ENCODE measurements around the gene ST6GAL1. TPM values are rescaled to one million over a fixed set of nuclear protein-coding genes. Genes with fewer than 3 reads are reported as not detected.
"Not testable (repeated sequence)": the region's sequence is repeated elsewhere in the genome, so short reads cannot be mapped to it uniquely, and the experiment has no call there.

Gene ST6GAL1
- total RNA-seq, 1 experiment from 2014 or later, result 15.6 TPM

- DNase-seq (ENCODE audit: low read depth, low spot score), result no peak
- TF ChIP-seq SRF (IDR thresholded peaks at IDR 0.05; ENCODE audit: low read depth), result no peak
- no peak for TF ChIP-seq FOSL1 (IDR thresholded peaks at IDR 0.05; ENCODE audit: low read depth)
- TF ChIP-seq POLR2A (IDR thresholded peaks at IDR 0.05; ENCODE audit: borderline replicate concordance, extremely low read depth, insufficient read depth, insufficient read length), result no peak
- TF ChIP-seq SP1 (IDR thresholded peaks at IDR 0.05; ENCODE audit: low read depth), result no peak
- no peak for TF ChIP-seq JUND (IDR thresholded peaks at IDR 0.05)
- no peak for TF ChIP-seq EZH2phosphoT487 (IDR thresholded peaks at IDR 0.05; ENCODE audit: borderline replicate concordance)
- TF ChIP-seq TCF7L2 (IDR thresholded peaks at IDR 0.05; ENCODE audit: borderline replicate concordance, extremely low read depth, insufficient read depth, insufficient read length), result no peak
- TF ChIP-seq SIN3A (IDR thresholded peaks at IDR 0.05; ENCODE audit: low read depth), result no peak
- TF ChIP-seq MAX (IDR thresholded peaks at IDR 0.05), result no peak
- TF ChIP-seq EZH2 (IDR thresholded peaks at IDR 0.05), result no peak
- POLR2A ChIA-PET, result no interaction called here
- Histone ChIP-seq H3K79me2 (ENCODE audit: insufficient read depth, low read length) (no peaks in the 10 kb centered on the region), H2AFZ (ENCODE audit: low read depth, low read length, poor library complexity, severe bottlenecking) (no peak overlapping the region), H3K9me2 (ENCODE audit: insufficient read depth) (no peaks in the 10 kb centered on the region), H3K4me3 (replicated peaks in 1 of 2; ENCODE audit: low read depth in 1 of 2, low read length in 2 of 2) (no peak overlapping the region), H3K9ac (ENCODE audit: low read length) (no peak overlapping the region), H3K27ac (ENCODE audit: low read depth, low read length) (no peak overlapping the region), H3K4me2 (ENCODE audit: low read length) (no peak overlapping the region), H3K9me3 (ENCODE audit: control insufficient read depth in 1 of 2, insufficient read depth in 1 of 2, low read depth in 1 of 2, low read length in 2 of 2) (no peaks in the 10 kb centered on the region), H4K20me1 (ENCODE audit: insufficient read depth) (no peaks in the 10 kb centered on the region), H3K27me3 (ENCODE audit: insufficient read depth, low read length) (no peaks in the 10 kb centered on the region), H3K36me3 (ENCODE audit: control insufficient read depth in 1 of 2, insufficient read depth in 2 of 2, low read length in 2 of 2) (no peaks in the 10 kb centered on the region), H3K4me1 (ENCODE audit: control insufficient read depth in 1 of 2, insufficient read depth in 2 of 2, low read length in 2 of 2) (no peaks in the 10 kb centered on the region)
- no TSS peak for BruUV-seq (replicated peaks)
- intact Hi-C loops (cut with micrococcal nuclease), result no loop called here
- RAD21 ChIA-PET (ENCODE audit: low non-redundant PET in 1 of 2, low total read pairs in 2 of 2, uncharacterized antibody in 2 of 2, unreplicated experiment in 2 of 2), result no interaction called here
- no peak for ATAC-seq
- CTCF ChIA-PET, result no interaction called here
These were observed 121.5 kb downstream of the ST6GAL1 start for GRCh38 chr3:187051724-187052366.

DNA sequence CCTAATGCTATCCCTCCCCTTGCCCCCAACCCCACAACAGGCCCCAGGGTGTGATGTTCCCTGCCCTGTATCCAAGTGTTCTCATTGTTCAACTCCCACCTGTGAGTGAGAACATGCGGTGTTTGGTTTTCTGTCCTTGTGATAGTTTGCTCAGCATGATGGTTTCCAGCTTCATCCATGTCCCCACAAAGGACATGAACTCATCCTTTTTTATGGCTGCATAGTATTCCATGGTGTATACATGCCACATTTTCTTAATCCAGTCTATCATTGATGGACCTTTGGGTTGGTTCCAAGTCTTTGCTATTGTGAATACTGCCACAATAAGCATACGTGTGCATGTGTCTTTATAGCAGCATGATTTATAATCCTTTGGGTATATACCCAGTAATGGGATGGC, 122.1 kb downstream of the ST6GAL1 start:
- H3K27ac ChIP-seq (ENCODE audit: low read depth, low read length); ATAC-seq; RAD21 ChIA-PET (ENCODE audit: low non-redundant PET in 1 of 2, low total read pairs in 2 of 2, uncharacterized antibody in 2 of 2, unreplicated experiment in 2 of 2); H4K20me1 ChIP-seq (ENCODE audit: insufficient read depth); BruUV-seq (replicated peaks); H3K79me2 ChIP-seq (ENCODE audit: insufficient read depth, low read length); H3K4me2 ChIP-seq (ENCODE audit: low read length); CTCF ChIA-PET; H3K9me3 ChIP-seq (ENCODE audit: control insufficient read depth in 1 of 2, insufficient read depth in 1 of 2, low read depth in 1 of 2, low read length in 2 of 2); H3K9ac ChIP-seq (ENCODE audit: low read length); intact Hi-C loops (cut with micrococcal nuclease); H3K27me3 ChIP-seq (ENCODE audit: insufficient read depth, low read length); POLR2A ChIA-PET; H3K4me3 ChIP-seq (replicated peaks in 1 of 2; ENCODE audit: low read depth in 1 of 2, low read length in 2 of 2); H3K36me3 ChIP-seq (ENCODE audit: control insufficient read depth in 1 of 2, insufficient read depth in 2 of 2, low read length in 2 of 2); H3K9me2 ChIP-seq (ENCODE audit: insufficient read depth); DNase-seq (ENCODE audit: low read depth, low spot score); H3K4me1 ChIP-seq (ENCODE audit: control insufficient read depth in 1 of 2, insufficient read depth in 2 of 2, low read length in 2 of 2); H2AFZ ChIP-seq (ENCODE audit: low read depth, low read length, poor library complexity, severe bottlenecking): not testable (repeated sequence)

DNA sequence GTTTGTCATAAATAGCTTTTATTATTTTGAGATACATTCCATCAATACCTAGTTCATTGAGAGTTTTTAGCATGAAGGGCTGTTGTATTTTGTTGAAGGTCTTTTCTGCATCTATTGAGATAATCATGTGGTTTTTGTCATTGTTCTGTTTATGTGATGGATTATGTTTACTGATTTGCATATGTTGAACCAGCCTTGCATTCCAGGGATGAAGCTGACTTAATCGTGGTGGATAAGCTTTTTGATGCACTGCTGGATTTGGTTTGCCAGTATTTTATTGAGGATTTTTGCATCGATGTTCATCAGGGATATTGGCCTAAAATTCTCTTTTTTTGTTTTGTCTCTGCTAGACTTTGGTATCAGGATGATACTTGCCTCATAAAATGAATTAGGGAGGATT, 124.1 kb downstream of the ST6GAL1 start:
- RAD21 ChIA-PET (ENCODE audit: low non-redundant PET in 1 of 2, low total read pairs in 2 of 2, uncharacterized antibody in 2 of 2, unreplicated experiment in 2 of 2); POLR2A ChIA-PET: not testable (repeated sequence)

DNA sequence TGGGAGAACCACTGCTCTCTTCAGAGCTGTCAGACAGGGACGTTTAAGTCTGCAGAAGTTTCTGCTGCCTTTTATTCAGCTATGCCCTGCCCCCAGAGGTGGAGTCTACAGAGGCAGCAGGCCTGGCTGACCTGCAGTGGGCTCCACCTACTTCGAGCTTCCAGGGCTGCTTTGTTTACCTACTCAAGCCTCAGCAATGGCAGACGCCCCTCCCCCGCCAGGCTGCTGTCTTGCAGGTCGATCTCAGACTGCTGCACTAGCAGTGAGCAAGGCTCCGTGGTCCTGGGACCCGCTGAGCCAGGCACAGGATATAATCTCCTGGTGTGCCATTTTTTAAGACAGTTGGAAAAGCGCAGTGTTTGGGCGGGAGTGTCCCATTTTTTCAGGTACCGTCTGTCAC, 127.5 kb downstream of the ST6GAL1 start:
- H3K9me2 ChIP-seq (ENCODE audit: insufficient read depth); H3K27ac ChIP-seq (ENCODE audit: low read depth, low read length); RAD21 ChIA-PET (ENCODE audit: low non-redundant PET in 1 of 2, low total read pairs in 2 of 2, uncharacterized antibody in 2 of 2, unreplicated experiment in 2 of 2): not testable (repeated sequence)

More for the DNA sequence above, 124.1 kb downstream of the ST6GAL1 start:
- H3K4me3 ChIP-seq (replicated peaks in 1 of 2; ENCODE audit: low read depth in 1 of 2, low read length in 2 of 2); H2AFZ ChIP-seq (ENCODE audit: low read depth, low read length, poor library complexity, severe bottlenecking); DNase-seq (ENCODE audit: low read depth, low spot score); H3K9me2 ChIP-seq (ENCODE audit: insufficient read depth); H3K36me3 ChIP-seq (ENCODE audit: control insufficient read depth in 1 of 2, insufficient read depth in 2 of 2, low read length in 2 of 2); BruUV-seq (replicated peaks); H3K27me3 ChIP-seq (ENCODE audit: insufficient read depth, low read length); CTCF ChIA-PET; H3K4me1 ChIP-seq (ENCODE audit: control insufficient read depth in 1 of 2, insufficient read depth in 2 of 2, low read length in 2 of 2); ATAC-seq; H3K27ac ChIP-seq (ENCODE audit: low read depth, low read length); H3K9ac ChIP-seq (ENCODE audit: low read length); intact Hi-C loops (cut with micrococcal nuclease); H3K79me2 ChIP-seq (ENCODE audit: insufficient read depth, low read length); H4K20me1 ChIP-seq (ENCODE audit: insufficient read depth); H3K4me2 ChIP-seq (ENCODE audit: low read length); H3K9me3 ChIP-seq (ENCODE audit: control insufficient read depth in 1 of 2, insufficient read depth in 1 of 2, low read depth in 1 of 2, low read length in 2 of 2): not testable (repeated sequence)

More for the DNA sequence above, 127.5 kb downstream of the ST6GAL1 start:
- H3K9ac ChIP-seq (ENCODE audit: low read length); BruUV-seq (replicated peaks); H3K27me3 ChIP-seq (ENCODE audit: insufficient read depth, low read length); H3K79me2 ChIP-seq (ENCODE audit: insufficient read depth, low read length); CTCF ChIA-PET; H3K4me2 ChIP-seq (ENCODE audit: low read length); H3K9me3 ChIP-seq (ENCODE audit: control insufficient read depth in 1 of 2, insufficient read depth in 1 of 2, low read depth in 1 of 2, low read length in 2 of 2); POLR2A ChIA-PET; H4K20me1 ChIP-seq (ENCODE audit: insufficient read depth); DNase-seq (ENCODE audit: low read depth, low spot score); H3K4me1 ChIP-seq (ENCODE audit: control insufficient read depth in 1 of 2, insufficient read depth in 2 of 2, low read length in 2 of 2); ATAC-seq; H3K36me3 ChIP-seq (ENCODE audit: control insufficient read depth in 1 of 2, insufficient read depth in 2 of 2, low read length in 2 of 2); H3K4me3 ChIP-seq (replicated peaks in 1 of 2; ENCODE audit: low read depth in 1 of 2, low read length in 2 of 2); intact Hi-C loops (cut with micrococcal nuclease); H2AFZ ChIP-seq (ENCODE audit: low read depth, low read length, poor library complexity, severe bottlenecking): not testable (repeated sequence)

All from HCT116 (cell line).